AG10803 (cell line): Measurements from ENCODE around the gene DTX1.

Experiments
- DNase-seq: peaks from one replicate; pipeline ENCODE4 v3.0.0; 2010; ENCODE audit warnings: low read depth
- H3K4me3 ChIP-seq: 2 replicates; pipeline ENCODE4 v1.5.1; 2011; ENCODE audit warnings: mild to moderate bottlenecking, low read length, control low read depth
- TF ChIP-seq, protein P1 (sequence below): conservative IDR thresholded peaks from 2 replicates; pipeline ENCODE4 v1.5.1; 2011; ENCODE audit warnings: mild to moderate bottlenecking, low read length, control low read depth, inconsistent platforms

Gene DTX1

DNA sequence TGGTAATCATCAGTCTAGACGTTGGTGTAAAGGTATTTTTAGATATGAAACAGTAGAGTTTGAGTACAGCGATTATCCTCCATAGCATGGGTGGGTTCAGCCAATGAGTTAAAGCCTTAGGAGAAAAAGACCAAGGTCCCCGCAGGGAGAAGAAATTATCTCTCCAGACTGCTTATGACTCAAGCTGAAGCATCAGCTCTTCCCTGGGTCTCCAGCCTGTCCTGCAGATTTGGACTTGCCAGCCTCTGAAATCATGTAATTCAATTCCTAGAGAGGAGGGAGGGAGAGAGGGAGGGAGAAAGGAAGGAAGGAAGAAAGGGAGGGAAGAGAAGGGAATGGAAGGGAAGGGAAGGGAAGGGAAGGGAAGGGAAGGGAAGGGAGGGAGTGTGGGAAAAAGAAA is 12.0 kb upstream of the DTX1 start:
- no peak overlapping the region for H3K4me3 ChIP-seq
- TF ChIP-seq, protein P1, sequence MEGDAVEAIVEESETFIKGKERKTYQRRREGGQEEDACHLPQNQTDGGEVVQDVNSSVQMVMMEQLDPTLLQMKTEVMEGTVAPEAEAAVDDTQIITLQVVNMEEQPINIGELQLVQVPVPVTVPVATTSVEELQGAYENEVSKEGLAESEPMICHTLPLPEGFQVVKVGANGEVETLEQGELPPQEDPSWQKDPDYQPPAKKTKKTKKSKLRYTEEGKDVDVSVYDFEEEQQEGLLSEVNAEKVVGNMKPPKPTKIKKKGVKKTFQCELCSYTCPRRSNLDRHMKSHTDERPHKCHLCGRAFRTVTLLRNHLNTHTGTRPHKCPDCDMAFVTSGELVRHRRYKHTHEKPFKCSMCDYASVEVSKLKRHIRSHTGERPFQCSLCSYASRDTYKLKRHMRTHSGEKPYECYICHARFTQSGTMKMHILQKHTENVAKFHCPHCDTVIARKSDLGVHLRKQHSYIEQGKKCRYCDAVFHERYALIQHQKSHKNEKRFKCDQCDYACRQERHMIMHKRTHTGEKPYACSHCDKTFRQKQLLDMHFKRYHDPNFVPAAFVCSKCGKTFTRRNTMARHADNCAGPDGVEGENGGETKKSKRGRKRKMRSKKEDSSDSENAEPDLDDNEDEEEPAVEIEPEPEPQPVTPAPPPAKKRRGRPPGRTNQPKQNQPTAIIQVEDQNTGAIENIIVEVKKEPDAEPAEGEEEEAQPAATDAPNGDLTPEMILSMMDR: no peak
- no peak for DNase-seq

DNA sequence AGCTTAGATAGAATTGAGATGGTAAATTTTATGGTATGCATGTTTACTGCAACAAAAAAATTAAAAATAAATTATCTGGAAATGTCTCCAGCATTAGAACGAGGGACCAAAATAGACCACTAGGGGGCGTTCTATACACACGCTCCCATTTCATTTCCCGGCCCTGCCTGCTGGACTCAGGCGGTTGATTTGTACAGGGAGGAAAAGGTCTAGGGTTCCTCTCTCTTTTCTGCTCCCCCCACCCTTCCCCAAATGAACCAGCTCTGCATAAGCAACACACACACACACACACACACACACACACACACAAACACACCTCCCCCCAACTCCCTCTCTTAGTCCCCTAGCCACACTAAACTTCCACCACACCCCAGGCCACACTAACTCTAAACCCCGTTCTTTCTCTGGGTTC is 7.8 kb upstream of the DTX1 start:
- peak; percentile 57 for DNase-seq
- no peak overlapping the region for H3K4me3 ChIP-seq
- TF ChIP-seq, protein P1: peak; percentile 88

DNA sequence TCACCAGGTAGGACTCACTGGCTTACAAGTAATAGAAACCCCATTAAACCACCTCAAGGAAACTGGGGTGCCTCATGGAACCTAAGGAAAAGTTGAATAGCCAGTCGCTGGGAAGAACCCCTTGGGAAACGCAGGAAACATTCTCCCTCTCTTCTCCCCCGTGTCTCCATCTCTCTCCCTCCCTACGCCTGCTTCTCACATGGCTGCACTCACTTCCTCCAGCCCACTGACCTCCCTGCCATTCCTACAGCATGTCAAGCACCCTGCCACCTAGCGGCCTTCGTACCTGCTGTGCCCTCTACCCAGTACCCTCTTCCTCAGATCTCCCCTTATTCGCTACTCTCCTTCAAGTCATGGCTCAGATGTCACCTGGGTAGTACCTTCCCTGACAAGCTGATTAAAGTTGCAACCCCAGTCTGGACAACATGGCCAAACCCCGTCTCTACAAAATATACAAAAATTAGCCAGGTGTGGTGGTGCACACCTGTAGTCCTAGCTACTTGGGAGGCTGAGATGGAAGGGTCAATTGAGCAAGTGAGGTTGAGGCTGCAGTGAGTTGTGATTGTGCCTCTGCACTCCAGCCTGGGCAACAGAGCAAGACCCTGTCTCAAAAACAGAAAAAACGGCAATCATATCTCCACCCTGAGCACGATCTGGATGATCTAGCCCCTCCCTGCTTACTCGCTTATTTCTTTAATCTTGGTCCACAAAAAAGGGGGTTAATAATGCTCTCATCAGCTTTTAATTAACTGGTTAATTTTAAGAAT is 6.4 kb upstream of the DTX1 start:
- TF ChIP-seq, protein P1: 0 out of 2 replicates have a peak, but pooled peaks have one; percentile 5
- no peak for DNase-seq
- no peak overlapping the region for H3K4me3 ChIP-seq

DNA sequence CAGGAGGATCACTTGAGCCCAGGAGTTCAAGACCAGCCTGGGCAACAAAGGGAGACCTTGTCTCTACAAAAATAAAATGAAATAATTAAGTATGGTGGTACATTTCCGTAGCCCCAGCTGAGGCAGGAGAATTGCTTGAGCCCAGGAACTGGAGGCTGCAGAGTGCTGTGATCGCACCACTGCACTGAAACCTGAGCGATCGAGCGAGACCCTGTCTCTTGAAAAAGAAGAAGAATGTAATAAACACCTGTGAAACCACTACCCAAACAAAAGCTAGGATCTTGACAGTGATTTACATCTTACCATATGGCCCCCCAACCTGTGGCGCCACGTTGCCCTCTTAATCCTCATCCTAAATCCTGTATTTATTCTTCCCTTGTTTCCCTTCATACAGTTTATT is 5.7 kb upstream of the DTX1 start:
- no peak overlapping the region for H3K4me3 ChIP-seq
- no peak for DNase-seq
- TF ChIP-seq, protein P1: no peak

DNA sequence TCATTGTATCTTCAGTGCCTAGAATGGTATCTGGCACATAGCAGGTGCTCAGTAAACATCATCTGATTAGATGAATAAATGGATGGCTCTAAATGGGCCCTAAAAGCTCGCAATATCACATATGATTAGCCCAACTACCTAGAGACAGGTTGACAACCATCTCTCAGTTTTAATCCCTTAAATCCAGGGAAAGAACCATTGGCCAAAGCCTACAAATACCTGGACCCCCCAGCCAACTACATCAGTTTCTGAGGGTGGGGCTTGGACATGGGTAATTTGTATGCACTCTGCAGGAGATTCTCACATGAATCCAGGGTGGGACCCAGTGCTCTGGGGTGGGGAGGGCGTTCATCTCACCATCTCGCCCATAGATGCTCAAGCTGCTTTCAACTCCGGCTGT is 4.8 kb upstream of the DTX1 start:
- H3K4me3 ChIP-seq: no peak overlapping the region
- no peak for DNase-seq
- TF ChIP-seq, protein P1: no peak

DNA sequence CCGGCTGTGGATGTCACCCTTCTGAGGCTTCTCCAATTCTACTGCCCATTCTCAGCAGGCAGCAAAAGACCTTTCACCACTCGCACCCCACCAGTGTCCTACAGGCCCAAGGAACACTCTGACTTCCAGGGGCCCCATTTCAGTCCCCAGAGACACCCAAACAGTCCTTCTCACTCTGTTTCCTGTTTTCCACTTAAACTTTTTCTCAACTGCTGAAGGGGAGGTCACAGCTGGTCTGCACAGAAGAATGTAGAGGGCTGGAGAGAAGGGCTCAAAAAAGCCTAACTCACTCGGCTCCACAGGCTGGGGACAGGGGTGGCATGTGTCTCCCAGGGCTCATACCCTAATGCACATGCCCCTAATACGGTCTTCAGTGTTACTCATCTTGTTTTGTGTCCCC is 4.2 kb upstream of the DTX1 start:
- H3K4me3 ChIP-seq: no peak overlapping the region
- TF ChIP-seq, protein P1: no peak
- DNase-seq: no peak

DNA sequence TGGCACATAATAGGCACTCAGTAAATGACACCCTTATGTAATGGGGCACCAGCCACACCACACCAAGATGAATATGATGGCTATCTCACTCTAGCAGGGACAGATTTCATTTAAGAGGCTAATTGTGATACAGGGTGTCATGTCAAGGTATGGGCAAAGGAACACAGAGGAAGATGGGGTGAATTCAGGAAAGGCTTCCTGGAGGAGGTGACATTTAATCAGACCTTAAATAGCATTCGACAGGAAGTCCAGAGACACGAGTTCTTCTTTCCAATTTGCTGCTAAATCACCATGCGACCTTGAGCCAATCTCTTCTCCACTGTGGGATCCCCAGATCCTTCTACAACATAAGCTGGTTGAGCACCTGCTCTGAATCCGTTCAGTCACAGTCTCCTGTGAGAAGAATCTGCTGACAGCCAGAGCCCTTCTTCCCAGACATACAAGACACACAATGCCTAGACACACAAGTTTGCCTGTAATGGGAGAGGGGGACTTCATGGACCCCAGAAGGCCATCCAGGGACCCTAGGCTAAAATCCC is 1.5 kb upstream of the DTX1 start:
- no peak overlapping the region for H3K4me3 ChIP-seq
- TF ChIP-seq, protein P1: no peak
- no peak for DNase-seq
